HG02571 (cell line): ENCODE data around the gene LIMS1.
"Not testable (repeated sequence)": the region's sequence is repeated elsewhere in the genome, so short reads cannot be mapped to it uniquely, and the experiment has no call there.

ENCODE experiments used
- ATAC-seq: cut with Tn5 transposase; IDR thresholded peaks from one replicate; pipeline ENCODE4 v1.9.1; 2021; ENCODE audit warnings: mild to moderate bottlenecking, moderate library complexity; ENCODE audit not compliant: unreplicated experiment

LIMS1 gene

GRCh38 chr2:108585436-108585835, 51.2 kb downstream of the LIMS1 start:
- ATAC-seq: no peak

GRCh38 chr2:108586116-108586515, 51.8 kb downstream of the LIMS1 start:
- ATAC-seq: no peak

GRCh38 chr2:108586631-108587030, 52.4 kb downstream of the LIMS1 start:
- ATAC-seq: no peak

GRCh38 chr2:108587621-108588020, 53.4 kb downstream of the LIMS1 start:
- ATAC-seq: no peak

- ATAC-seq: no peak
These were observed 53.9 kb downstream of the LIMS1 start for GRCh38 chr2:108588070-108588668.

- no peak for ATAC-seq
These were observed 55.1 kb downstream of the LIMS1 start for GRCh38 chr2:108589372-108589771.

- ATAC-seq: no peak
These were observed 55.5 kb downstream of the LIMS1 start for GRCh38 chr2:108589781-108590180.

- ATAC-seq: no peak
These were observed 56.9 kb downstream of the LIMS1 start for GRCh38 chr2:108591163-108591562.

- no peak for ATAC-seq
These were observed 59.4 kb downstream of the LIMS1 start for GRCh38 chr2:108593547-108594098.

GRCh38 chr2:108594132-108594981, 60.1 kb downstream of the LIMS1 start:
- peak; percentile 90 for ATAC-seq

GRCh38 chr2:108594982-108595464, 60.8 kb downstream of the LIMS1 start:
- ATAC-seq: peak; percentile 63

GRCh38 chr2:108595771-108596170, 61.5 kb downstream of the LIMS1 start:
- not testable (repeated sequence) for ATAC-seq

GRCh38 chr2:108597105-108597744, 63.0 kb downstream of the LIMS1 start:
- not testable (repeated sequence) for ATAC-seq

GRCh38 chr2:108601199-108601598, 66.9 kb downstream of the LIMS1 start:
- not testable (repeated sequence) for ATAC-seq

GRCh38 chr2:108602422-108602821, 68.2 kb downstream of the LIMS1 start:
- ATAC-seq: no peak

- ATAC-seq: no peak
These were observed 69.9 kb downstream of the LIMS1 start for GRCh38 chr2:108604196-108604595.

- peak; percentile 54 for ATAC-seq
These were observed 71.7 kb downstream of the LIMS1 start for GRCh38 chr2:108605947-108606346.

- no peak for ATAC-seq
These were observed 73.5 kb downstream of the LIMS1 start for GRCh38 chr2:108607706-108608301.

GRCh38 chr2:108611021-108611420, 76.8 kb downstream of the LIMS1 start:
- ATAC-seq: no peak

GRCh38 chr2:108612153-108612513, 77.9 kb downstream of the LIMS1 start:
- ATAC-seq: peak; percentile 74
